Measurements from ENCODE around the gene PLG.
"Not testable (repeated sequence)": the region's sequence is repeated elsewhere in the genome, so short reads cannot be mapped to it uniquely, and the experiment has no call there.

Gene PLG

DNA sequence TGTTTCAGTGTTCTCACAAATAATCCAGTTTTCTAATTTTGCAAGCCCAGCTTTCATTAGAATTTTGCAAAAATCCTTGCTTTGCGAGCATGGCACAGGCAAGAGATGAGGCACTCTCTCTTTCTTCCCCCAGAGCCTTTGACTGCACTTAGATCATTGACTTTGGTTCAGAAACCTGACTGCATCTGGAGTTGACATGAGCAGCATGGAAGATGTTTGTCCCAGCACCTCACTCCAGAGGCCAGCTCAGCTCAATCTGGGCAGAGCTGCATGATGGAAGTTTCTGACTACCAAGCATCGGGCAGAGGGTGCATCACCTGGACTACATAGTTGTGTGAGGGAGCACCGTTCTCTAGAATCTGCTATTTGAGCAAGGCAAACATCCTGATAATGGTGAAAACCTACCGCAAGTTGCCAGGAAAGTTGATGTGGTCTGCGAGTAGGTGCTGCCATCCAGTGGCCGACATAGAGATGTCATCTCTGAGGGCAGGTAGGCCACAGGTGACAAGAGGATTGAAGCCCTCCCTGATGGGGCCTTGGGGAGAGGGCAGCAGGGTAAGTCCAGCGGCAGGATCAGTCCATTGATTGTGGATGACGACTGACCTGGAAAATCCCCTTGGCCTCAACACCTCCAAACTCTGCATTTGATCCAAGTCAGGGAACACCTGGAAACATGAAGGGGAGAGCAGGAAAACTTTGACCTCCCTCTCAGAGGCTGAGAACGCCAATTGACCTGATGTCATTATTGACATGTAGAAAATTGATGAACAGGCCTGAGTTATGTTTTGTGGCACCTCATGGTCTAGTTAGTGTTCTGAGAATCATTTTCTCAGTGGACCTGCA, 34.2 kb upstream of the PLG start:
- peak; percentile 75 for TF ChIP-seq CTCF (IDR thresholded peaks at IDR 0.05; ENCODE audit: insufficient read depth, low read length, poor library complexity, severe bottlenecking)
- Histone ChIP-seq H3K4me3 (replicated peaks; ENCODE audit: low read depth, low read length) (no peak overlapping the region), H3K27me3 (replicated peaks; ENCODE audit: control insufficient read depth, insufficient read depth, low read length) (no peaks in the 10 kb centered on the region; the same call in 1 of the 2 replicates), H3K36me3 (ENCODE audit: control insufficient read depth, insufficient read depth, low read length) (no peaks in the 10 kb centered on the region)
- peak; percentile 12 for DNase-seq (ENCODE audit: extremely low read depth, insufficient read length)

DNA sequence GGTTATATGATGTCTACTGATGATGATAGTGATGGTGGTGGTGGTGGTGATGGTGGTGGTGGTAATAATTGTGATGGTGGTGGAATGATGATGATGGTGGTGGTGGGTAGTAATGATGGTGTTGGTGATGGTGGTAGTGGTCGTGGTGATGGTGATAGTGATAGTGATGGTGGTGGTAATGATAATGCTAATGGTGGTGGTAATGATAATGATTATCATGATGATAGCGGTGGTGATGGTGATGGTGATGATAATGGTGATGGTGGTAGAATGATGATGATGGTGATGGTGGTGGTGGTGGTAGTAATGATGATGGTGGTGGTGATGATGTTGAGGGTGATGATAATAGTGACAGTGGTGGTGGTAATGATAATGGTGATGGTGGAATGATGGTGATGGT, 33.5 kb upstream of the PLG start:
- no peak overlapping the region for H3K4me3 ChIP-seq (replicated peaks; ENCODE audit: low read depth, low read length)
- TF ChIP-seq CTCF (IDR thresholded peaks at IDR 0.05; ENCODE audit: insufficient read depth, low read length, poor library complexity, severe bottlenecking) = no peak
- H3K36me3 ChIP-seq (ENCODE audit: control insufficient read depth, insufficient read depth, low read length) = no peaks in the 10 kb centered on the region
- no peaks in the 10 kb centered on the region; the same call in 1 of the 2 replicates for H3K27me3 ChIP-seq (replicated peaks; ENCODE audit: control insufficient read depth, insufficient read depth, low read length)
- DNase-seq (ENCODE audit: extremely low read depth, insufficient read length) = no peak

GRCh38 chr6:160676418-160676817, 25.6 kb upstream of the PLG start:
- H3K36me3 ChIP-seq (ENCODE audit: control insufficient read depth, insufficient read depth, low read length); H3K27me3 ChIP-seq (replicated peaks; ENCODE audit: control insufficient read depth, insufficient read depth, low read length); H3K4me3 ChIP-seq (replicated peaks; ENCODE audit: low read depth, low read length); DNase-seq (ENCODE audit: extremely low read depth, insufficient read length): not testable (repeated sequence)

DNA sequence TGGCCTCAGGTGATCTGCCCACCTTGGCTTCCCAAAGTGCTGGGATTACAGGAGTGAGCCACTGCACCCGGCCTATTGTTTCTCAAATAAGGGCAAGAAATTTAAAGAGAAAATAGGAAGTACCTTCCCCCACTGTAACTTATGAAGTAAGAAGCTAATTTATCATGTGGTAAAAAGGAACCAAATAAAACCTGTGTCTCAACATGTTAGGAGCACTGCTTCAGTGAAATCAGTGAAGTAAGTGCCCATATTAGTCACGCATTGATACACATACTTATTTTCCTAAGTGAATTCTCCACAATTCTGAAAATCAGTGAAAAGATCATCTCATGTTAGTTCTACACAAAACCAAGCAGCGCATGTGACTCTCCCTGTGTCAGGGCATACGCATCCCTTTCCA, 23.8 kb upstream of the PLG start:
- Histone ChIP-seq H3K27me3 (replicated peaks; ENCODE audit: control insufficient read depth, insufficient read depth, low read length) (no peaks in the 10 kb centered on the region), H3K36me3 (ENCODE audit: control insufficient read depth, insufficient read depth, low read length) (no peaks in the 10 kb centered on the region), H3K4me3 (replicated peaks; ENCODE audit: low read depth, low read length) (no peak overlapping the region)
- no peak for TF ChIP-seq CTCF (IDR thresholded peaks at IDR 0.05; ENCODE audit: insufficient read depth, low read length, poor library complexity, severe bottlenecking)
- DNase-seq (ENCODE audit: extremely low read depth, insufficient read length) = no peak

DNA sequence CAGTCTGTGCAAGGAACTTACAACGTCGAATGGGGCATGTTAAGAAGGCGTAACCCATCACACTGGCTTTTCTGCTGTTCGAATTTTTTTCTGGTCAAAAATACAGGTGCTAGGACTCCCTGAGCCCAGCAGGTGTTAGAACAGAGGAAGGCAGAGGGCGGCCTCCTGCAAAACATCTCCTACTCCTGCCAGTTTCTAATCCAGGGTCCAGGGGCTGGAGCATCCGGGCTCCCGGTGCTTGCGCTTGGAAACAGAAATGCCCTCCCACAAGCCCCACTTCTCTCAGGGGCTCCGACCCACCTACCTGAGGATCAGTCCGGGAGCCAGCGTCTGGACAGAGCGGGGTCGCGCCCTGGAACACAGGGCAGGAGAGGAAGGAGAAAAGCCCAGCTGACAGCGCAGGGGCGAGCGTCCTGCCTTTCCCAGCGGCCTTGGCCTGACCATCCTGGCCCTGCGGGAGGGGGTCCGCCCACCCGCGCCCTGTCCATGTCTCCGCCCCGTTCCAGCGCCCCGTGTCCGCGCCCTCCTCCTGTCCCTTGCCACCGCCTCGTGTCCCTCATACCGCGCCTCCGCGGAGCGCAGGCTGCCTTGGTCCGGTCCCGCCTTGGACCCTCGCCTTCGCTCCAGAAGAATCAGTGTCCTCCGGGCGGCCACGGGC, 23.2 kb upstream of the PLG start:
- H3K4me3 ChIP-seq (replicated peaks; ENCODE audit: low read depth, low read length) = no peak overlapping the region
- no peaks in the 10 kb centered on the region for H3K27me3 ChIP-seq (replicated peaks; ENCODE audit: control insufficient read depth, insufficient read depth, low read length)
- no peak for TF ChIP-seq CTCF (IDR thresholded peaks at IDR 0.05; ENCODE audit: insufficient read depth, low read length, poor library complexity, severe bottlenecking)
- H3K36me3 ChIP-seq (ENCODE audit: control insufficient read depth, insufficient read depth, low read length) = no peaks in the 10 kb centered on the region
- no peak for DNase-seq (ENCODE audit: extremely low read depth, insufficient read length)

DNA sequence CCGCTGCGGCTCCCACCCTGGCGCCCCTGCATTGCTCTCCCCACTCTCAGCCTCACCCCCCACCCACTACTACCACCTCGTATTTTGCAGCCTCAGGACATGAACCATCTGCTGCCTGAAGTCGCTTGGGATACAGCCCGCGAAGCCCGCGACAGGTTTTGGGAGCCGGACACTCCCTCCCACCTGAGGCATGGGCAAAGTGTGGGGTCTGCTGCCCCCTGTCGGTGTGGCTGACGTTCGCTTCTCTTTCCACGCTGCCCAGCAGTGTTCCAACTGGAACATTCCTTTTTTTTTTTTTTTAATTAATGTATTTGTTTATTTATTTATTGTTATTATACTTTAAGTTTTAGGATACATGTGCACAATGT, 22.7 kb upstream of the PLG start:
- H3K4me3 ChIP-seq (replicated peaks; ENCODE audit: low read depth, low read length) = no peak overlapping the region
- TF ChIP-seq CTCF (IDR thresholded peaks at IDR 0.05; ENCODE audit: insufficient read depth, low read length, poor library complexity, severe bottlenecking) = no peak
- H3K36me3 ChIP-seq (ENCODE audit: control insufficient read depth, insufficient read depth, low read length) = no peaks in the 10 kb centered on the region
- DNase-seq (ENCODE audit: extremely low read depth, insufficient read length) = no peak
- no peaks in the 10 kb centered on the region for H3K27me3 ChIP-seq (replicated peaks; ENCODE audit: control insufficient read depth, insufficient read depth, low read length)

- not testable (repeated sequence) for H3K36me3 ChIP-seq (ENCODE audit: control insufficient read depth, insufficient read depth, low read length); H3K4me3 ChIP-seq (replicated peaks; ENCODE audit: low read depth, low read length); DNase-seq (ENCODE audit: extremely low read depth, insufficient read length); H3K27me3 ChIP-seq (replicated peaks; ENCODE audit: control insufficient read depth, insufficient read depth, low read length)
Observed at GRCh38 chr6:160685101-160685761, 16.8 kb upstream of the PLG start.

All from GM06990 (cell line).